ENCODE data around the gene LIN7C. TPM values are rescaled to one million over a fixed set of nuclear protein-coding genes. Genes with fewer than 3 reads are reported as not detected.

LIN7C gene
- total and polyA plus RNA-seq, 9 of the 15 experiments (the other 6 are each of a cell fraction or from before 2014, with no cell fraction given), result 10.8 to 52.7 (median 21.5) TPM

- no peak overlapping the region for H3K4me2 ChIP-seq (ENCODE audit: insufficient read depth, low read length)
- no peak for DNase-seq (ENCODE audit: extremely low read depth in 1 of 4, low spot score in 3 of 4)
- CTCF ChIA-PET (ENCODE audit: low intra/inter-chr PET ratio), result no interaction called here
- H3K27ac ChIP-seq (ENCODE audit: extremely low read depth, low read depth, low read length), result no peak overlapping the region
- no TSS peak for BruUV-seq (replicated peaks)
- POLR2A ChIA-PET, result no interaction called here
- FAIRE-seq, result no peak
- WGBS (ENCODE audit: insufficient coverage, low coverage, missing lambda C conversion rate), result 82% methylated on average over 2 of the region's 2 CpGs
- peaks cover 44% of the 10 kb centered on the region for H3K36me3 ChIP-seq (ENCODE audit: control insufficient read depth, insufficient read depth, low read length)
- intact Hi-C loops (cut with micrococcal nuclease), result no loop called here
- no peaks in the 10 kb centered on the region for H3K27me3 ChIP-seq (ENCODE audit: control insufficient read depth in 2 of 2, insufficient read depth in 2 of 2, low read length in 2 of 2)
- ATAC-seq, result no peak
- TF ChIP-seq PPARD (CRISPR knock-in tag; IDR thresholded peaks at IDR 0.05) (no peak), ZKSCAN1 (IDR thresholded peaks at IDR 0.05; ENCODE audit: low read depth, low read length) (0 out of 2 replicates have a peak, but pooled peaks have one; percentile 50)
- no peak overlapping the region for H3K9ac ChIP-seq (ENCODE audit: insufficient read depth in 1 of 2, low read depth in 2 of 2, low read length in 2 of 2)
- no peak overlapping the region for H3K4me3 ChIP-seq
- no peak overlapping the region for H2AFZ ChIP-seq (ENCODE audit: low read depth, low read length)
- no peaks in the 10 kb centered on the region for H3K9me1 ChIP-seq (ENCODE audit: control insufficient read depth, insufficient read depth, low read length)
- peaks cover 7 to 9% of the 10 kb centered on the region in 2 experiments; a peak in 3 of 5 replicates for H3K4me1 ChIP-seq (replicated peaks in 1 of 2; ENCODE audit: control insufficient read depth in 2 of 2, insufficient read depth in 2 of 2, low read length in 2 of 2)
- H3K79me2 ChIP-seq (ENCODE audit: control insufficient read depth, insufficient read depth, low read length), result peaks cover 57% of the 10 kb centered on the region
- no peaks in the 10 kb centered on the region for H3K9me3 ChIP-seq (replicated peaks; ENCODE audit: control insufficient read depth, insufficient read depth, low read depth, low read length)
- H4K20me1 ChIP-seq (replicated peaks; ENCODE audit: control insufficient read depth, insufficient read depth, low read length), result no peaks in the 10 kb centered on the region
- in situ Hi-C loops (cut with MboI), result no loop called here
Measured at GRCh38 chr11:27504205-27504604, 2.4 kb downstream of the LIN7C start.

DNA sequence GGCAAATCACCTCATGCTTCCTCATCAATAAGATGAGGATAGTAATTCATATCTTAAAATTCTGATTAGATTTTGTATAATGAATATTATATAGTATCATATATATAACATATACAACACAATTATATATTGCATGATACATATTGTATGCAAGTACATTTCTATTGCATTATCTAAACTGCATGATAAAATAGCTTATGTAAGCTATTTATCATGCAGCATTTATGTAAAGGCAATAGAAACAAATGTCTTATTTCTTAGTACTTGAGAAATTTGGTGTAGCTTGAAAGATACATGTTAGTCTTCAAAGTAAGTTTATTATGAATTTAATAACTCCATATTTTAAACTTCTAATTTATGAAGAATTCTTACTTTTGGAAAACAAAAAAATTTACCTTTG, 5.5 kb downstream of the LIN7C start:
- no TSS peak for BruUV-seq (replicated peaks)
- ChIA-PET POLR2A (no interaction called here), CTCF (ENCODE audit: low intra/inter-chr PET ratio) (no interaction called here)
- Histone ChIP-seq H3K9ac (ENCODE audit: insufficient read depth in 1 of 2, low read depth in 2 of 2, low read length in 2 of 2) (no peak overlapping the region), H3K4me3 (no peak overlapping the region), H3K4me2 (ENCODE audit: insufficient read depth, low read length) (no peak overlapping the region), H3K27me3 (ENCODE audit: control insufficient read depth in 2 of 2, insufficient read depth in 2 of 2, low read length in 2 of 2) (no peaks in the 10 kb centered on the region), H3K4me1 (replicated peaks in 1 of 2; ENCODE audit: control insufficient read depth in 2 of 2, insufficient read depth in 2 of 2, low read length in 2 of 2) (peaks cover 3 to 5% of the 10 kb centered on the region in 2 experiments; a peak in 3 of 5 replicates), H3K9me1 (ENCODE audit: control insufficient read depth, insufficient read depth, low read length) (no peaks in the 10 kb centered on the region), H2AFZ (ENCODE audit: low read depth, low read length) (no peak overlapping the region), H4K20me1 (replicated peaks; ENCODE audit: control insufficient read depth, insufficient read depth, low read length) (no peaks in the 10 kb centered on the region), H3K36me3 (ENCODE audit: control insufficient read depth, insufficient read depth, low read length) (peaks cover 73% of the 10 kb centered on the region), H3K9me3 (replicated peaks; ENCODE audit: control insufficient read depth, insufficient read depth, low read depth, low read length) (no peaks in the 10 kb centered on the region), H3K79me2 (ENCODE audit: control insufficient read depth, insufficient read depth, low read length) (peaks cover 53% of the 10 kb centered on the region), H3K27ac (ENCODE audit: extremely low read depth, low read depth, low read length) (no peak overlapping the region)
- in situ Hi-C loops (cut with MboI), result no loop called here
- DNase-seq (ENCODE audit: extremely low read depth in 1 of 4, low spot score in 3 of 4), result no peak
- no peak for ATAC-seq
- FAIRE-seq, result no peak
- intact Hi-C loops (cut with micrococcal nuclease), result no loop called here
- 0 out of 2 replicates have a peak, but pooled peaks have one; percentile 7 for TF ChIP-seq MAFG (tag; conservative IDR thresholded peaks at IDR 0.05)
- no peak for TF ChIP-seq MEF2A (IDR thresholded peaks at IDR 0.05; ENCODE audit: control insufficient read depth, low read depth, low read length)
- TF ChIP-seq ZNF316 (IDR thresholded peaks at IDR 0.05), result peak; percentile 66
- TF ChIP-seq, protein P1, sequence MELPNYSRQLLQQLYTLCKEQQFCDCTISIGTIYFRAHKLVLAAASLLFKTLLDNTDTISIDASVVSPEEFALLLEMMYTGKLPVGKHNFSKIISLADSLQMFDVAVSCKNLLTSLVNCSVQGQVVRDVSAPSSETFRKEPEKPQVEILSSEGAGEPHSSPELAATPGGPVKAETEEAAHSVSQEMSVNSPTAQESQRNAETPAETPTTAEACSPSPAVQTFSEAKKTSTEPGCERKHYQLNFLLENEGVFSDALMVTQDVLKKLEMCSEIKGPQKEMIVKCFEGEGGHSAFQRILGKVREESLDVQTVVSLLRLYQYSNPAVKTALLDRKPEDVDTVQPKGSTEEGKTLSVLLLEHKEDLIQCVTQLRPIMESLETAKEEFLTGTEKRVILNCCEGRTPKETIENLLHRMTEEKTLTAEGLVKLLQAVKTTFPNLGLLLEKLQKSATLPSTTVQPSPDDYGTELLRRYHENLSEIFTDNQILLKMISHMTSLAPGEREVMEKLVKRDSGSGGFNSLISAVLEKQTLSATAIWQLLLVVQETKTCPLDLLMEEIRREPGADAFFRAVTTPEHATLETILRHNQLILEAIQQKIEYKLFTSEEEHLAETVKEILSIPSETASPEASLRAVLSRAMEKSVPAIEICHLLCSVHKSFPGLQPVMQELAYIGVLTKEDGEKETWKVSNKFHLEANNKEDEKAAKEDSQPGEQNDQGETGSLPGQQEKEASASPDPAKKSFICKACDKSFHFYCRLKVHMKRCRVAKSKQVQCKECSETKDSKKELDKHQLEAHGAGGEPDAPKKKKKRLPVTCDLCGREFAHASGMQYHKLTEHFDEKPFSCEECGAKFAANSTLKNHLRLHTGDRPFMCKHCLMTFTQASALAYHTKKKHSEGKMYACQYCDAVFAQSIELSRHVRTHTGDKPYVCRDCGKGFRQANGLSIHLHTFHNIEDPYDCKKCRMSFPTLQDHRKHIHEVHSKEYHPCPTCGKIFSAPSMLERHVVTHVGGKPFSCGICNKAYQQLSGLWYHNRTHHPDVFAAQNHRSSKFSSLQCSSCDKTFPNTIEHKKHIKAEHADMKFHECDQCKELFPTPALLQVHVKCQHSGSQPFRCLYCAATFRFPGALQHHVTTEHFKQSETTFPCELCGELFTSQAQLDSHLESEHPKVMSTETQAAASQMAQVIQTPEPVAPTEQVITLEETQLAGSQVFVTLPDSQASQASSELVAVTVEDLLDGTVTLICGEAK (IDR thresholded peaks at IDR 0.05), result no peak
- TF ChIP-seq, protein P1 (CRISPR knock-in tag; IDR thresholded peaks at IDR 0.05), result no peak
- no peak for TF ChIP-seq PURB (CRISPR knock-in tag; IDR thresholded peaks at IDR 0.05; ENCODE audit: low read depth)
